Hepatocyte (in vitro differentiated cells): Measurements from ENCODE around the gene FAM200A. TPM values are rescaled to one million over a fixed set of nuclear protein-coding genes. Genes with fewer than 3 reads are reported as not detected.
"Not testable (repeated sequence)": the region's sequence is repeated elsewhere in the genome, so short reads cannot be mapped to it uniquely, and the experiment has no call there.

Experiments
- DNase-seq: peaks from one replicate; pipeline ENCODE4 v3.0.0-alpha.2; 2016; ENCODE audit warnings: low spot score
- H2AFZ ChIP-seq: fragments of 200-600 bp; sonication (generic); 2 replicates; pipeline ENCODE4 v1.6.0; 2016; ENCODE audit warnings: antibody characterized with exemption, mild to moderate bottlenecking
- H3K27ac ChIP-seq: fragments of 200-600 bp; sonication (generic); 2 replicates; pipeline ENCODE4 v1.5.1; 2016; ENCODE audit warnings: mild to moderate bottlenecking
- H3K27me3 ChIP-seq: fragments of 200-600 bp; sonication (generic); 2 replicates; pipeline ENCODE4 v1.6.1; 2016
- H3K36me3 ChIP-seq: fragments of 200-600 bp; sonication (generic); replicated peaks from 2 replicates; pipeline ENCODE4 v1.5.1; 2016; ENCODE audit warnings: low read depth; ENCODE audit not compliant: insufficient read depth
- H3K4me1 ChIP-seq: fragments of 200-600 bp; sonication (generic); 2 replicates; pipeline ENCODE4 v1.5.1; 2016; ENCODE audit warnings: mild to moderate bottlenecking, moderate library complexity; ENCODE audit not compliant: insufficient read depth
- H3K4me2 ChIP-seq: fragments of 200-600 bp; sonication (generic); 2 replicates; pipeline ENCODE4 v1.6.0; 2016
- H3K4me3 ChIP-seq: fragments of 200-600 bp; sonication (generic); 2 replicates; pipeline ENCODE4 v1.5.1; 2016; ENCODE audit warnings: mild to moderate bottlenecking
- H3K79me2 ChIP-seq: fragments of 200-600 bp; sonication (generic); 2 replicates; pipeline ENCODE4 v1.6.0; 2017; ENCODE audit warnings: mild to moderate bottlenecking
- H3K9me2 ChIP-seq: fragments of 200-600 bp; sonication (generic); replicated peaks from 2 replicates; pipeline ENCODE4 v1.6.0; 2017; ENCODE audit warnings: mild to moderate bottlenecking; ENCODE audit not compliant: insufficient read depth
- H3K9me3 ChIP-seq: fragments of 200-600 bp; sonication (generic); 2 replicates; pipeline ENCODE4 v1.5.1; 2016; ENCODE audit warnings: low read depth, mild to moderate bottlenecking
- H4K20me1 ChIP-seq: fragments of 200-600 bp; sonication (generic); 2 replicates; pipeline ENCODE4 v1.6.0; 2016; ENCODE audit warnings: mild to moderate bottlenecking; ENCODE audit not compliant: insufficient read depth, poor library complexity, severe bottlenecking
- EZH2 ChIP-seq: fragments of 200-600 bp; sonication (generic); IDR thresholded peaks from 2 replicates; pipeline ENCODE4 v1.6.1; 2016; ENCODE audit warnings: antibody characterized with exemption, mild to moderate bottlenecking, borderline replicate concordance
- EZH2phosphoT487 ChIP-seq: fragments of 200-600 bp; sonication (generic); IDR thresholded peaks from one replicate; pipeline ENCODE4 v1.6.1; 2018; ENCODE audit warnings: antibody characterized with exemption, mild to moderate bottlenecking, low read depth, moderate library complexity; ENCODE audit not compliant: unreplicated experiment, severe bottlenecking
- WGBS: methylation state at CpG from one replicate; pipeline ENCODE4 v1.1.6; 2016; ENCODE audit warnings: low lambda C conversion rate; ENCODE audit errors: missing lambda C conversion rate; 5-methylcytosine and 5-hydroxymethylcytosine counted together
- polyA plus RNA-seq: library from polyadenylated mRNA; unstranded; fragments of >200 nt; fragmentation: Nextera tagmentation; extraction: Ambion mirVana; gene quantifications from 2 replicates; pipeline ENCODE4 v1.2.1, GENCODE V29; 2016
- total RNA-seq: library from RNA; depleted of rRNA; stranded (reverse); fragments of >200 nt; gene quantifications from 2 replicates; pipeline ENCODE4 v1.2.3, GENCODE V29; 2014
- TF ChIP-seq, protein P1 (sequence below): fragments of 200-600 bp; sonication (generic); IDR thresholded peaks from 2 replicates; pipeline ENCODE4 v1.5.1; 2016; ENCODE audit warnings: antibody characterized with exemption, mild to moderate bottlenecking; ENCODE audit not compliant: poor library complexity

The FAM200A gene
- total and polyA plus RNA-seq, 2 experiments from 2014 or later = 4.4 to 6.3 TPM

DNA sequence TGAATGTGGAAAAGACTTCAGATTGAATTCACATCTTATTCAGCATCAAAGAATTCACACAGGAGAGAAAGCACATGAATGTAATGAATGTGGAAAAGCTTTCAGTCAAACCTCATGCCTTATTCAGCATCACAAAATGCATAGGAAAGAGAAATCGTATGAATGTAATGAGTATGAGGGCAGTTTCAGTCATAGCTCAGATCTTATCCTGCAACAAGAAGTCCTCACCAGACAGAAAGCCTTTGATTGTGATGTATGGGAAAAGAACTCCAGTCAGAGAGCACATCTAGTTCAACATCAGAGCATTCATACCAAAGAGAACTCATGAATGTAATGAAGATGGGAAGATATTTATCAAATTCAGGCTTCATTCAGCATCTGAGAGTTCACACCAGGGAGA lies 21.3 kb upstream of the FAM200A start:
- no peaks in the 10 kb centered on the region for H3K4me1 ChIP-seq
- no peaks in the 10 kb centered on the region for H4K20me1 ChIP-seq
- DNase-seq = no peak
- no peaks in the 10 kb centered on the region for H3K36me3 ChIP-seq
- H3K9me2 ChIP-seq = no peaks in the 10 kb centered on the region
- WGBS = 93% methylated on average over 1 of the region's 1 CpG
- H3K9me3 ChIP-seq = no peaks in the 10 kb centered on the region
- no peak overlapping the region for H3K4me3 ChIP-seq
- H3K79me2 ChIP-seq = peaks cover 15% of the 10 kb centered on the region
- no peak overlapping the region for H2AFZ ChIP-seq
- H3K4me2 ChIP-seq = no peak overlapping the region
- TF ChIP-seq EZH2phosphoT487 (no peak), EZH2 (no peak)
- TF ChIP-seq, protein P1, sequence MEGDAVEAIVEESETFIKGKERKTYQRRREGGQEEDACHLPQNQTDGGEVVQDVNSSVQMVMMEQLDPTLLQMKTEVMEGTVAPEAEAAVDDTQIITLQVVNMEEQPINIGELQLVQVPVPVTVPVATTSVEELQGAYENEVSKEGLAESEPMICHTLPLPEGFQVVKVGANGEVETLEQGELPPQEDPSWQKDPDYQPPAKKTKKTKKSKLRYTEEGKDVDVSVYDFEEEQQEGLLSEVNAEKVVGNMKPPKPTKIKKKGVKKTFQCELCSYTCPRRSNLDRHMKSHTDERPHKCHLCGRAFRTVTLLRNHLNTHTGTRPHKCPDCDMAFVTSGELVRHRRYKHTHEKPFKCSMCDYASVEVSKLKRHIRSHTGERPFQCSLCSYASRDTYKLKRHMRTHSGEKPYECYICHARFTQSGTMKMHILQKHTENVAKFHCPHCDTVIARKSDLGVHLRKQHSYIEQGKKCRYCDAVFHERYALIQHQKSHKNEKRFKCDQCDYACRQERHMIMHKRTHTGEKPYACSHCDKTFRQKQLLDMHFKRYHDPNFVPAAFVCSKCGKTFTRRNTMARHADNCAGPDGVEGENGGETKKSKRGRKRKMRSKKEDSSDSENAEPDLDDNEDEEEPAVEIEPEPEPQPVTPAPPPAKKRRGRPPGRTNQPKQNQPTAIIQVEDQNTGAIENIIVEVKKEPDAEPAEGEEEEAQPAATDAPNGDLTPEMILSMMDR = no peak
- no peak overlapping the region for H3K27ac ChIP-seq
- H3K27me3 ChIP-seq = no peaks in the 10 kb centered on the region

DNA sequence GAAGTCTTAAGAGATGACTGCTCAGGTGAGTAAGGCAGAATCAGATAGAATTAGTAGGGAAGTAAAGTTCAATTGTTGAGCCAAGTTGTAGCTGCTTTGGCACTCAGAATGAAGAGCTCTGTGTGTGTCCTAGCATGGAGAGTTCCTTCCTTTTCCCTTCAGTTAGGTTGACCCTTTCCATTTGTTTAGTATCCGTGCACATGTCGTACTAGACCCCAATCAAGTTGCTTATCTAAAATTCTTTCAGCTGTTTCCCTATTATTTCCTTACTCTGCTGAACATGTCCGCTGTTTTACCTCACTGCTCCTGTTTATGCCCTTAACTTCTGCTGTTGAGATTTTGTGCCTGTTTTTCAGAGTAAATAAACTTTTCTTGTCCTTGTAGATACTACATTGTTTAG lies 19.9 kb upstream of the FAM200A start:
- TF ChIP-seq, protein P1 = no peak
- TF ChIP-seq EZH2phosphoT487 = no peak
- no peak for TF ChIP-seq EZH2
- H3K27ac ChIP-seq = no peak overlapping the region
- no peak overlapping the region for H2AFZ ChIP-seq
- no peak overlapping the region for H3K4me3 ChIP-seq
- no peaks in the 10 kb centered on the region for H3K9me3 ChIP-seq
- H3K4me2 ChIP-seq = no peak overlapping the region
- no peaks in the 10 kb centered on the region for H3K36me3 ChIP-seq
- H3K4me1 ChIP-seq = no peaks in the 10 kb centered on the region
- WGBS = 97% methylated on average over 3 of the region's 3 CpGs
- H3K79me2 ChIP-seq = peaks cover 24% of the 10 kb centered on the region
- no peaks in the 10 kb centered on the region for H3K9me2 ChIP-seq
- DNase-seq = no peak
- H3K27me3 ChIP-seq = no peaks in the 10 kb centered on the region
- H4K20me1 ChIP-seq = no peaks in the 10 kb centered on the region

DNA sequence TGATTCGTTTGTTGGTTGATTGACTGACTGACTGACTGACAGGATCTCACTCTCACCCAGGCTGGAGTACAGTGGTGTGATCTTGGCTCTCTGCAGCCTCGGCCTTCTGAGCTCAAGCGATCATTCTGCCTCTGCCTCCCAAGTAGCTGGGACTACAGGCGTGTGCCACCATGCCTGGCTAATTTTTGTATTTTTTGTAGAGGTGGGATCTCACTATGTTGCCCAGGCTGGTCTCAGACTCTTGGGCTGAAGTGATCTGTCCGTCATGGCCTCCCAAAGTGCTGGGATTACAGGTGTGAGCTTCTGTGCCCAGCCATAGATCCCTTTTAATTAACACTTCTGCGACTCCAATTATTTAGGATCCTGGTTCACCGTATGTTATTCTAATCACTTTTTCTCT lies 16.9 kb upstream of the FAM200A start:
- not testable (repeated sequence) for H3K36me3 ChIP-seq, H3K27ac ChIP-seq, DNase-seq, H3K9me3 ChIP-seq, H3K9me2 ChIP-seq, H3K4me1 ChIP-seq, H3K4me2 ChIP-seq, H2AFZ ChIP-seq, H3K4me3 ChIP-seq, H3K27me3 ChIP-seq, H4K20me1 ChIP-seq
- 95% methylated on average over 7 of the region's 7 CpGs for WGBS
- H3K79me2 ChIP-seq = peaks cover 54% of the 10 kb centered on the region

DNA sequence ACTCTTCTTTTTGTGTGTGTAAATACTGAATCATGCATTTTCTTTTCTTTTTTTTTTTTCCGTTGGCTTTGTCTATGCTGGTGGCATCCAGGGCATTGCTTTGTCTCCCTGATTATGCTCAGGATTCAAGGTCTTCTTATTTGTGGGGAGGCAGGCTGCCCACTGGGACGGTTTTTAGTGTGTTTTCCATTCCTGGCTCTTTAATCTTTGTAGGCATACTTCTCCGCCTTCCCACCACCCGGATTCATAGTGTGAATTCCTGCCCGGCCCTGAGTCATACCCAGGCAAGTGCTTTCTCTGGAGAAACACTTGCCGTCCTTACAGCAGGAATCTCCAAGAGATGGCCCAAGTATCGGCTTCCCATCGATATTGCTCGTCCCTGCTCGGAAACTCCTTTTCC lies 11.7 kb upstream of the FAM200A start:
- H3K4me3 ChIP-seq = no peak overlapping the region
- H3K27ac ChIP-seq = peak overlapping the region; percentile 83
- 82% methylated on average over 10 of the region's 10 CpGs for WGBS
- peaks cover 86% of the 10 kb centered on the region for H3K79me2 ChIP-seq
- no peaks in the 10 kb centered on the region for H3K27me3 ChIP-seq
- peaks cover 19% of the 10 kb centered on the region for H3K4me1 ChIP-seq
- TF ChIP-seq EZH2 (no peak), EZH2phosphoT487 (no peak)
- TF ChIP-seq, protein P1 = no peak
- no peaks in the 10 kb centered on the region for H3K36me3 ChIP-seq
- no peak overlapping the region for H3K4me2 ChIP-seq
- H3K9me2 ChIP-seq = no peaks in the 10 kb centered on the region
- H4K20me1 ChIP-seq = peaks cover 7% of the 10 kb centered on the region
- DNase-seq = peak; percentile 15
- H2AFZ ChIP-seq = no peak overlapping the region
- no peaks in the 10 kb centered on the region for H3K9me3 ChIP-seq
